ENCODE measurements around the gene PROM1. TPM values are rescaled to one million over a fixed set of nuclear protein-coding genes. Genes with fewer than 3 reads are reported as not detected.

The PROM1 gene
- total RNA-seq, 1 experiment from 2014 or later = not detected

DNA sequence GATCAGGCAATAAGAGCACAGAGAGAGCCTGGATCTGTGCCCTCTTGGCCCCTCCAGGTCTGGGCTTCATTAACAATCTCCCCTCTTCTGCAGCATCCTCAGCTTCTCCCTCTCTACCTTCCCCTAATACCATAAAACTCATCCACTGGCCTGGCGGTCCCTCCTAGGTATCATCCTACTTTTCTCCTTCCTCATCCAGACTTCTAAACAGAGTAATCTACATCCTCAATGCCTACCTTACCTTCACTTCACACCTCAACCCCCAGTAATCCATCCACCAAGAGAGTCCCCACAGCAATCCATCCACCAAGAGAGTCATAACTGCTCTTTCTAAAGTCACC is 162.3 kb downstream of the PROM1 start:
- H4K20me1 ChIP-seq (ENCODE audit: low read length) = no peaks in the 10 kb centered on the region
- ChIA-PET CTCF (interaction anchor here (1.3 kb wide), 1 partner anchor 39 kb away, joined by 6 read pairs; no protein-coding TSS in a partner anchor), POLR2A (ENCODE audit: unreplicated experiment) (no interaction called here)
- H3K4me2 ChIP-seq (ENCODE audit: low read length) = peak overlapping the region; percentile 9; the same call in 1 of the 2 replicates
- H3K4me1 ChIP-seq (ENCODE audit: insufficient read depth, low read length) = peaks cover 50% of the 10 kb centered on the region
- ATAC-seq = no peak
- intact Hi-C loops (cut with micrococcal nuclease) = loop anchor here (1.0 to 2.0 kb wide), 3 partner anchors 8 to 39 kb away; partner anchors contain the start of gene FGFBP1
- no peak overlapping the region for H2AFZ ChIP-seq (ENCODE audit: low read length)
- H3K36me3 ChIP-seq (ENCODE audit: low read depth, low read length) = no peaks in the 10 kb centered on the region
- no peaks in the 10 kb centered on the region for H3K79me2 ChIP-seq (ENCODE audit: low read length)
- no peaks in the 10 kb centered on the region for H3K9me3 ChIP-seq (ENCODE audit: low read length)
- BruUV-seq (replicated peaks) = no TSS peak
- H3K4me3 ChIP-seq (ENCODE audit: low read length) = no peak overlapping the region
- no peaks in the 10 kb centered on the region for H3K9me2 ChIP-seq (replicated peaks; ENCODE audit: low read length)
- no peak for DNase-seq
- H3K27ac ChIP-seq (ENCODE audit: low read length) = peak overlapping the region; percentile 99
- H3F3A ChIP-seq (ENCODE audit: low read length, unreplicated experiment) = peaks cover 6% of the 10 kb centered on the region
- TF ChIP-seq EZH2phosphoT487 (IDR thresholded peaks at IDR 0.05; ENCODE audit: borderline replicate concordance, low read length) (no peak), EZH2 (IDR thresholded peaks at IDR 0.05; ENCODE audit: low read length, unreplicated experiment) (no peak)
- TF ChIP-seq, protein P1, sequence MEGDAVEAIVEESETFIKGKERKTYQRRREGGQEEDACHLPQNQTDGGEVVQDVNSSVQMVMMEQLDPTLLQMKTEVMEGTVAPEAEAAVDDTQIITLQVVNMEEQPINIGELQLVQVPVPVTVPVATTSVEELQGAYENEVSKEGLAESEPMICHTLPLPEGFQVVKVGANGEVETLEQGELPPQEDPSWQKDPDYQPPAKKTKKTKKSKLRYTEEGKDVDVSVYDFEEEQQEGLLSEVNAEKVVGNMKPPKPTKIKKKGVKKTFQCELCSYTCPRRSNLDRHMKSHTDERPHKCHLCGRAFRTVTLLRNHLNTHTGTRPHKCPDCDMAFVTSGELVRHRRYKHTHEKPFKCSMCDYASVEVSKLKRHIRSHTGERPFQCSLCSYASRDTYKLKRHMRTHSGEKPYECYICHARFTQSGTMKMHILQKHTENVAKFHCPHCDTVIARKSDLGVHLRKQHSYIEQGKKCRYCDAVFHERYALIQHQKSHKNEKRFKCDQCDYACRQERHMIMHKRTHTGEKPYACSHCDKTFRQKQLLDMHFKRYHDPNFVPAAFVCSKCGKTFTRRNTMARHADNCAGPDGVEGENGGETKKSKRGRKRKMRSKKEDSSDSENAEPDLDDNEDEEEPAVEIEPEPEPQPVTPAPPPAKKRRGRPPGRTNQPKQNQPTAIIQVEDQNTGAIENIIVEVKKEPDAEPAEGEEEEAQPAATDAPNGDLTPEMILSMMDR (conservative IDR thresholded peaks at IDR 0.05; ENCODE audit: low read depth, low read length) = no peak
- no peaks in the 10 kb centered on the region for H3K27me3 ChIP-seq (ENCODE audit: low read length)
- peak overlapping the region; percentile 52 for H3K9ac ChIP-seq (ENCODE audit: low read length)

DNA sequence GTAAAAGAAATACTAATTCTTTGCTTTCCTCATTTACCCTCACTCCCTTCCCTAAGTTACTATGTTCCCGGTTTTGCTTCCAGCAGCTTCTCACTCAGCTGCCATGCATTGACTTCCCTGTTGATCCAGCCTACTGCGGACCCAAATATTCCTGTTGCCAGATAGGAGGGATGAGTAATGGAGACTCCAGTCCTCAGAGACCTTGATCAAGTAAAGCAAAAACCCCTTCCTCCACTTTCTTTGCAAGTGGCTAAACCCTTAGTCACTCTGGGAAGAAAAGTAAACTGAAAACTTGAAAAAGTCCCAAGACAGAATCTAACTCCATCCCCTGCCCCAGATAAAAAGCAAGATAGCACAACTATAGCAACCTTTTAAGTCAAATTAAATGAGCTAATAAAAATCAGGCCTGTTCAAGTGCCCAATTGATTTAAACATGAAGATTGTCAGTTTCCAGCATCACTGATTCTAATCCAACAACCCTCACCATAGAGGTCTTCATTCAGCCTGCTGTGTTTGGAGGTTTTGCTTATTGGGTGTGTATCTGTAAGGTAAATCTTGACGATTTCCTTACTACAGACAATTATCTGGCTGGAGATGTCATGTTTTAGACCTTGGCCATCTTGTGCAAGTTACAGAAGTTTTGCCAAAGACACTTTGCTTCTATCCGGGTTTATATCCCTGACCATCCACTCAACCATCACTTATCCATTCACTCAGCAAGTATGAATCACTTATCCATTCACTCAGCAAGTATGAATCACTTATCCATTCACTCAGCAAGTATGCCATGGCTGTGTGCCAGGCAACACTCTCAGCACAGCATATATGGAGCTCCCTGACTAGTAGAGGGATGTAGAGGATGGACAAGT is 162.9 kb downstream of the PROM1 start:
- POLR2A ChIA-PET (ENCODE audit: unreplicated experiment) = no interaction called here
- Histone ChIP-seq H3F3A (ENCODE audit: low read length, unreplicated experiment) (peaks cover 6% of the 10 kb centered on the region), H3K27me3 (ENCODE audit: low read length) (no peaks in the 10 kb centered on the region), H3K9me2 (replicated peaks; ENCODE audit: low read length) (no peaks in the 10 kb centered on the region), H3K4me2 (ENCODE audit: low read length) (peak overlapping the region; percentile 79), H3K4me3 (ENCODE audit: low read length) (peak overlapping the region; percentile 39; the same call in 1 of the 2 replicates), H3K9me3 (ENCODE audit: low read length) (0 out of 2 replicates have a peak, but pooled peaks cover under 1% of the 10 kb centered on the region), H2AFZ (ENCODE audit: low read length) (no peak overlapping the region), H3K9ac (ENCODE audit: low read length) (peak overlapping the region; percentile 88), H3K79me2 (ENCODE audit: low read length) (no peaks in the 10 kb centered on the region), H3K36me3 (ENCODE audit: low read depth, low read length) (no peaks in the 10 kb centered on the region), H3K4me1 (ENCODE audit: insufficient read depth, low read length) (peaks cover 50% of the 10 kb centered on the region), H3K27ac (ENCODE audit: low read length) (peak overlapping the region; percentile 99), H4K20me1 (ENCODE audit: low read length) (no peaks in the 10 kb centered on the region)
- ATAC-seq (peak; percentile 92), DNase-seq (peak; percentile 93)
- TSS peak; percentile 76 for BruUV-seq (replicated peaks)
- TF ChIP-seq, protein P1 (conservative IDR thresholded peaks at IDR 0.05; ENCODE audit: low read depth, low read length) = no peak
- TF ChIP-seq EZH2 (IDR thresholded peaks at IDR 0.05; ENCODE audit: low read length, unreplicated experiment) = no peak
- no peak for TF ChIP-seq EZH2phosphoT487 (IDR thresholded peaks at IDR 0.05; ENCODE audit: borderline replicate concordance, low read length)
- CTCF ChIA-PET = interaction anchor here (1.3 kb wide), 1 partner anchor 38 kb away, joined by 6 read pairs; no protein-coding TSS in a partner anchor
- intact Hi-C loops (cut with micrococcal nuclease) = loop anchor here (1.0 to 2.0 kb wide), 3 partner anchors 8 to 38 kb away; partner anchors contain the start of gene FGFBP1
